ENCODE measurements around the gene LRP1-AS. TPM values are rescaled to one million over a fixed set of nuclear protein-coding genes. Genes with fewer than 3 reads are reported as not detected.

LRP1-AS gene
- total RNA-seq, 2 donors from 2014 or later, result not detected

DNA sequence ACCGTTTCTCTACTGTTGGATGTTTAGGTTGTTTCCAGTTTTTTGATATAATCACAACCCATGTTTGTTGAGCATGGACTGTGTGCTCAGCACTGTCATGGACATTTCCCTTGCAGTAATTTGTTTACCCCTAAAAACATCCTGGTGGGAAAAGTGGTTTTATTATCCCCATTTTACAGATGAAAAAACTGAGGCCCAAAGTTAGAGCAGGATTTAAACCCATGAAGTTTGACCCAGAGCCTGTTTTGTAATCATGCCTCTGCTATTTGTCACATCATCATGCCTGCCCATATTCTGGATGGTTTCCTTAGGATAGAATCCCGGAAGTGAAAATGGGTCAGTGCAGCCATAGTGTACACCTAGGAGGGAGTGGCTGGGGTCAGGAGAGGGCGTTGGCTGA is 17.0 kb upstream of the LRP1-AS start:
- ATAC-seq (replicated peaks in 1 of 2) (no peak), DNase-seq (no peak)
- no peak overlapping the region for H3K4me3 Mint-ChIP-seq
- H3K9me3 Mint-ChIP-seq, result no peaks in the 10 kb centered on the region
- H3K27me3 Mint-ChIP-seq (ENCODE audit: low read depth), result no peaks in the 10 kb centered on the region
- no peak overlapping the region for H3K27ac Mint-ChIP-seq
- H3K36me3 Mint-ChIP-seq (ENCODE audit: insufficient read depth in 2 of 2), result no peaks in the 10 kb centered on the region
- H3K4me1 Mint-ChIP-seq (ENCODE audit: low read depth), result peaks cover 8% of the 10 kb centered on the region

DNA sequence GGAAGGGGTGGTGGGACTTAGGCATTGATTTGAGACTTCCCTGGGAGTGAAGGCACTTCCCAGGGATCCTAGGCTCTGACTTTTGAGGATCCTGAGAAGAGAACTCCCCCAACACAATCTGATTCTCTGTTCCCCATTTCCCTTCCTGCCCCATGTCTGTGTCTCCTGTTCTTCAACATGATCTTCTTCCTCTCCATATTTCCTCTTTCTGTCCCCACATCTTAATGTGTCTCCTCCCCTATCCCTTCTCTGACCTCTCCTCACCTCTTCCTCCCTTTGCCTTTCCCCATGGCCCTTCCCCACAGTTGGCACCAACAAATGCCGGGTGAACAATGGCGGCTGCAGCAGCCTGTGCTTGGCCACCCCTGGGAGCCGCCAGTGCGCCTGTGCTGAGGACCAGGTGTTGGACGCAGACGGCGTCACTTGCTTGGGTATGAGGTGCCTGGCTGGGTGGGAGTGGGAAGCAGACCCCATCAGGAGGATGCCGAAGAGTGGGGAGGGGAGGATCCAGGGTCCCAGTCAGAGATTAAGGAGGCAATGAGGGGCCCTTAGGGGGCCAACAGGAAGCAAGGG is 15.2 kb upstream of the LRP1-AS start:
- ATAC-seq (replicated peaks in 1 of 2), result no peak
- peaks cover 8% of the 10 kb centered on the region for H3K4me1 Mint-ChIP-seq (ENCODE audit: low read depth)

DNA sequence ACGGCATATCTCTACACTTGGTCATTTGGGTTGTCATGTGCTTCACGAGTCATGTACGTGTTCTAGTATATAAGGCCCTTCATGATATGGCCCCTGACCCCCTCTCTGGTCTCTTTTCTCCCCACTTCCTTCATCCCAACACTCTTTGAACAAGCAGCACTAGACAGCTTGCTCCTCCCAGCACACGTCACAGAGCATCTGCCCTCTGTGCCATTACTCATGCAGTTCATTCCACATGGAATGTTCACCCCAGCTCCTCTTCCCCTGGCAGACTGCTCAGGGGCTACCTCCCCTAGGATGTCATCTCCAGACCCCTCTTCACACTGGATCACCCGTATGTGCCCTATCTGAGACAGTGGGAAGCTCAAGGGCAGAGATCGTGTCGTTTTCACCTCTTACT is 14.1 kb upstream of the LRP1-AS start:
- H3K4me3 Mint-ChIP-seq, result no peak overlapping the region
- ATAC-seq (replicated peaks in 1 of 2), result no peak
- no peaks in the 10 kb centered on the region for H3K9me3 Mint-ChIP-seq
- H3K27ac Mint-ChIP-seq, result no peak overlapping the region
- no peaks in the 10 kb centered on the region for H3K27me3 Mint-ChIP-seq (ENCODE audit: low read depth)
- no peaks in the 10 kb centered on the region for H3K4me1 Mint-ChIP-seq (ENCODE audit: low read depth)
- DNase-seq, result no peak
- no peaks in the 10 kb centered on the region for H3K36me3 Mint-ChIP-seq (ENCODE audit: insufficient read depth in 2 of 2)

More for the DNA sequence above, 15.2 kb upstream of the LRP1-AS start:
- no peak for DNase-seq
- Mint-ChIP-seq H3K9me3 (no peaks in the 10 kb centered on the region), H3K27me3 (ENCODE audit: low read depth) (no peaks in the 10 kb centered on the region), H3K4me3 (no peak overlapping the region), H3K27ac (no peak overlapping the region), H3K36me3 (ENCODE audit: insufficient read depth in 2 of 2) (no peaks in the 10 kb centered on the region)

DNA sequence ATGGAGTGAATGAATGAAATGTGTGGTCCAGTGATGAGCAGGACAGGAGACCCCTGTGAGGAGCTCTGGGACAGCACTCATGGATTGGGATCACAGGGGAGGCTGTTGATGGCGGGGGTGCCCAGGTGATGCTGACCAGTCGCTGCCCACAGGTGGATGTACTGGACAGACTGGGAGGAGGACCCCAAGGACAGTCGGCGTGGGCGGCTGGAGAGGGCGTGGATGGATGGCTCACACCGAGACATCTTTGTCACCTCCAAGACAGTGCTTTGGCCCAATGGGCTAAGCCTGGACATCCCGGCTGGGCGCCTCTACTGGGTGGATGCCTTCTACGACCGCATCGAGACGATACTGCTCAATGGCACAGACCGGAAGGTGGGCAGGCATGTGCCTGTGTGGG is 13.3 kb upstream of the LRP1-AS start:
- no peak for ATAC-seq (replicated peaks in 1 of 2)
- DNase-seq, result no peak
- Mint-ChIP-seq H3K9me3 (no peaks in the 10 kb centered on the region), H3K27me3 (ENCODE audit: low read depth) (no peaks in the 10 kb centered on the region), H3K36me3 (ENCODE audit: insufficient read depth in 2 of 2) (no peaks in the 10 kb centered on the region), H3K4me3 (no peak overlapping the region), H3K27ac (no peak overlapping the region), H3K4me1 (ENCODE audit: low read depth) (no peaks in the 10 kb centered on the region)

DNA sequence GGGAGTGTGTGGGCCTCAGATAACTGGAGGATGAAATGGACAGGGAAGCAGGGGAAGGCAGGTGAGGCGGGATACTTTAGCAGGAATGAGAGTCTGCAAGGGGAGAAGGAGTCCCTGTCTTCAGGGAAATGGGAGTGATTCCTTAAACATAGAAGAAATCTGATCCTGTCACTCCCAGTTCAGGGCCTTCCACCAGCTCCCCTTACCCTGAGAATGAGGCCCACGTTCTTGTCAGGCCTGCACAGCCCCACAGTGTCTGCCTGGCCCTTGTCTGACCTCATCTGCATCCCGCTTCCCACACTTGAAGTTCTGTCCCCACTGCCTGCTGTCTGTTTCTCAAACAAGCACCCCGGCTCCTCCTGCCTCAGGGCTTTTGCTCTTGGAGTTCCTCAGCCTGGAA is 12.6 kb upstream of the LRP1-AS start:
- no peak overlapping the region for H3K4me3 Mint-ChIP-seq
- H3K9me3 Mint-ChIP-seq, result no peaks in the 10 kb centered on the region
- no peak for DNase-seq
- H3K36me3 Mint-ChIP-seq (ENCODE audit: insufficient read depth in 2 of 2), result no peaks in the 10 kb centered on the region
- H3K4me1 Mint-ChIP-seq (ENCODE audit: low read depth), result no peaks in the 10 kb centered on the region
- H3K27ac Mint-ChIP-seq, result no peak overlapping the region
- H3K27me3 Mint-ChIP-seq (ENCODE audit: low read depth), result no peaks in the 10 kb centered on the region
- no peak for ATAC-seq (replicated peaks in 1 of 2)

DNA sequence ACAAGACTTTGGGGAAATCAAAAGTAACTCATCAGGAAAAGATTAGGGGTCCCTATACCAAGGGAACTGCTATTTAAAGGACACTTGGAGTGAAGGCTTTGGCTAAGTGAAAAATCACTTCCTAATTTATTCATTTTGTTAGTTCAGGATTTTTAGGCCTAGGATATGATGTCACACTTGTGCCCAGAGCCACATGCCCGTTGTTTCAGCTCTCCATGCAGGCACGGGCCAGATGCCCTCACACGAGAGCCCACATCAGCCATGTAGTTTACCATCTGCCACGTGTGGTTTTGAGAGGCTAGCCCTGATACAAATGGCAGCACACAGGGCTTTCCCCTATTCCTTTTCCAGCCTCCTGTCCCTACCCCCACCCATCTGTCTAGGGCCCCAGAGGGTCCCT is 11.9 kb upstream of the LRP1-AS start:
- Mint-ChIP-seq H3K27me3 (ENCODE audit: low read depth) (no peaks in the 10 kb centered on the region), H3K4me3 (no peak overlapping the region), H3K27ac (no peak overlapping the region), H3K4me1 (ENCODE audit: low read depth) (no peaks in the 10 kb centered on the region), H3K36me3 (ENCODE audit: insufficient read depth in 2 of 2) (no peaks in the 10 kb centered on the region), H3K9me3 (no peaks in the 10 kb centered on the region)
- ATAC-seq (replicated peaks in 1 of 2) (no peak), DNase-seq (no peak)

DNA sequence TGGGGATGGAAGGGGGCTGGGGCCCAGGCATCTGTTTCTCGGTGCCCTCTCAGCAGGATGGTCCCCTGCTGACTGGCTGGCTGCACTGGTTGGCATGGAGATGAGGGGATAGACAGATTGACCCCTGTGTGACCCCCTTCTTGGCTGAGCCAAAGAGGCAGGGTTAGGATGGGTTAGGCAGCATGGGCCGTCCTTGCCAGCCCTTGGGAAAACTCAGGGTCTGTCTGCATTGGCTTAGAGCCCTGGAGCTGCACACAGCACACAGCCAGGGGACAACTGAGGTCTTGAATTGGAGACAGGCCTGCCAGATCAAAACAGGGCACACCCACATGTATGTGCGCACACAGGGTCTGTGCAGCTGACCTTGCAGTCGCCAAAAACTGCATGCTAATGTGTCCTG is 11.2 kb upstream of the LRP1-AS start:
- DNase-seq (no peak), ATAC-seq (replicated peaks in 1 of 2) (no peak)
- H3K27me3 Mint-ChIP-seq (ENCODE audit: low read depth), result no peaks in the 10 kb centered on the region
- no peak overlapping the region for H3K4me3 Mint-ChIP-seq
- no peaks in the 10 kb centered on the region for H3K36me3 Mint-ChIP-seq (ENCODE audit: insufficient read depth in 2 of 2)
- no peaks in the 10 kb centered on the region for H3K9me3 Mint-ChIP-seq
- no peaks in the 10 kb centered on the region for H3K4me1 Mint-ChIP-seq (ENCODE audit: low read depth)
- H3K27ac Mint-ChIP-seq, result no peak overlapping the region

DNA sequence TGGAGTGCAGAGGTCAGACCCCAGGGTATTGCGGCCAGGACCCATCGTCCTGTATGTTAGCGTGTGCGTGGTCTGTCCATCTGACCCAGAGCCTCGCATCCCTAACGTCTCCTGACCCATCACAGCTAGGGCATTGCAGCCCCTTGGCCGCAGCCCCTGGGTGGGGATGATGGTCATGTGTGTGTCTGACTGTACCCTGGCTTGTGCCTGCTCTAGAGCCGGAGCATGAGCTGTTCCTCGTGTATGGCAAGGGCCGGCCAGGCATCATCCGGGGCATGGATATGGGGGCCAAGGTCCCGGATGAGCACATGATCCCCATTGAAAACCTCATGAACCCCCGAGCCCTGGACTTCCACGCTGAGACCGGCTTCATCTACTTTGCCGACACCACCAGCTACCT is 10.8 kb upstream of the LRP1-AS start:
- Mint-ChIP-seq H3K4me1 (ENCODE audit: low read depth) (no peaks in the 10 kb centered on the region), H3K27me3 (ENCODE audit: low read depth) (no peaks in the 10 kb centered on the region), H3K4me3 (no peak overlapping the region), H3K27ac (no peak overlapping the region), H3K9me3 (no peaks in the 10 kb centered on the region), H3K36me3 (ENCODE audit: insufficient read depth in 2 of 2) (no peaks in the 10 kb centered on the region)
- no peak for ATAC-seq (replicated peaks in 1 of 2)
- no peak for DNase-seq

DNA sequence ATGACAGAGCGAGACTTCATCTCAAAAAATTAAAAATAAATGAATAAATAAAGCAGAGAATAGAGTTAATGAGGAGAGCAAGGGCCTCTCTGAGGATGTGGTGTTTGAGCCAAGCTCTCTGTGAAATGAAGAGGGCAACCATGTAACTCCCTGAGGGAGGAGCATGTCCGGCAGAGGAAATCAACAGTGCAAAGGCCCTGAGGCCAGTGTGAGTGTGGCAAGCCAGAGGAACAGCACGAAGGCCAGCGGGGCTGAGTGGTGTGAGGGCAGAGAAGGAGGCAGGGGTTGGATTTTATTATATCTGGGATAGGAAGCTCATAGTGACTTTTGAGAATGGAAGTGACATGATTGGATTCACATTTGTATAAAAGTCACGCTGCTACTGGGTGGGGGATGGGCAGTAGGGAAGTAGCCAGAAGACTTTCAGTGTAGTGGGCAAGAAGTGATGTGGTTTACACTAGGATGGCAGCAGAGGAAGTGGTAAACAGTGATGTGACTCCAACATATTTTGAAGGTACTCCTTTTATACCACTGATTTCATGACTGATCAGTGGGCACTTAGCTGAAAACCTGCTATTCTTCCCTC is 10.3 kb upstream of the LRP1-AS start:
- H3K27ac Mint-ChIP-seq, result no peak overlapping the region
- H3K36me3 Mint-ChIP-seq (ENCODE audit: insufficient read depth in 2 of 2), result no peaks in the 10 kb centered on the region
- no peak overlapping the region for H3K4me3 Mint-ChIP-seq
- ATAC-seq (replicated peaks in 1 of 2) (peak in 1 of 2 donors; percentile 41), DNase-seq (no peak)
- no peaks in the 10 kb centered on the region for H3K9me3 Mint-ChIP-seq
- no peaks in the 10 kb centered on the region for H3K4me1 Mint-ChIP-seq (ENCODE audit: low read depth)
- no peaks in the 10 kb centered on the region for H3K27me3 Mint-ChIP-seq (ENCODE audit: low read depth)

DNA sequence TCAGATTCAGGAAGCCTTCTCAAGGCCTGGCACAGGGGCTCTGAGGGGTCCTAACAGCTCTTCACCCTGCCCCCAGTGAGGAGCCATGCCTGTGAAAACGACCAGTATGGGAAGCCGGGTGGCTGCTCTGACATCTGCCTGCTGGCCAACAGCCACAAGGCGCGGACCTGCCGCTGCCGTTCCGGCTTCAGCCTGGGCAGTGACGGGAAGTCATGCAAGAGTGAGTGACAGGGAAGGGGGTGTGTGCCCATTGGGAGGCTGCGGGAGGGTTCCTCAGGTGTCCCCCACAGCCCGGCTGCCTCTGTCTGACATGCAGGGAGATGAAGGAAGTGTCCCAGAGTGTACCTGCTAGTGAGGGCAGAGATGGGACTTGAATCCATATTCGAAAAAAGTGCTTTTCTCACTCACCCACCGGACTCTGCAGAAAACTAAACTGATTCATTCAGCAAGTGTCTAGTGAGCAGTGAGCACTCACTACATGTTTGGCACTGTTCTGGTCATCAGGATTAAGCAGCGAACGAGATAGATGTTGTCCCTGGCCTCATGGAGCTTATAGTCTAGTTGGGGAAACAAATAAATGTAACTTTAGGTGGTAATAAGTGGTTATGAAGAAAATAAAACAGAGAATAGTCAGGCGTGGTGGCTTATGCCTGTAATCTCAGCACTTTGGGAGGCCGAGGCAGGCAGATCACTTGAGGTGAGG is 9.4 kb upstream of the LRP1-AS start:
- no peaks in the 10 kb centered on the region for H3K27me3 Mint-ChIP-seq (ENCODE audit: low read depth)
- DNase-seq, result no peak
- no peaks in the 10 kb centered on the region for H3K4me1 Mint-ChIP-seq (ENCODE audit: low read depth)
- H3K4me3 Mint-ChIP-seq, result no peak overlapping the region
- ATAC-seq (replicated peaks in 1 of 2), result no peak
- H3K36me3 Mint-ChIP-seq (ENCODE audit: insufficient read depth in 2 of 2), result no peaks in the 10 kb centered on the region
- H3K27ac Mint-ChIP-seq, result no peak overlapping the region
- no peaks in the 10 kb centered on the region for H3K9me3 Mint-ChIP-seq

DNA sequence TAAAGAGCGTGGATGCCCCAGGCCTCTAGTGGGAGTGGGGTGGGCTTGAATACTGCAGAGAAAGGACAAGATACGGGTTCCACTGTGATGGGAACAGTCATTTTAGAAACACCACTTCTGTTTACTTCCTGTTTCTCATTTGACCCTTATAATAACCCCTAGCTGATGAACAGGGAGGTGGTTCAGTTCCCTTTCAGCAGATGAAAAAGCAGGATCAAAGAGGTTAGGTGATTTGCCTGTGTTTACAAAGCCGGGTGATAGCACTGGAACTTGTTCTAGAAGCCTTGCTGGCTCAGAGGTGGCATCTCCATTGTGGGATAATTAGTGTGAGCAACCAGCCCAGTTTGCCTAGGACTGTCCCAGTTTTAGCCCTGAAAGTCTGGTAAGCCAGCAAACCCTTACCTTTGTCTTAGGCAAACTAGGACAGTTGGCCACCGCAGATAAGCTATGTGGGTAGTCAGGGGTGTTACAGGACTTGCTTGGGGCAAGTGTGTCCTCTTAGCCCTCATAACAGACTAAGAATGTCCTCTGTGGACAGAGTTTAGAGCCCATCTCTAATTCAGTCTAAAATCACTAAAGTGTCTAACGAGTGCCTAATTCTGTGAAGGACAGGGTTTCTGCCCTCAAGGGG is 7.5 kb upstream of the LRP1-AS start:
- H3K36me3 Mint-ChIP-seq (ENCODE audit: insufficient read depth in 2 of 2), result no peaks in the 10 kb centered on the region
- H3K27me3 Mint-ChIP-seq (ENCODE audit: low read depth), result no peaks in the 10 kb centered on the region
- no peak overlapping the region for H3K27ac Mint-ChIP-seq
- H3K9me3 Mint-ChIP-seq, result no peaks in the 10 kb centered on the region
- no peaks in the 10 kb centered on the region for H3K4me1 Mint-ChIP-seq (ENCODE audit: low read depth)
- no peak for ATAC-seq (replicated peaks in 1 of 2)
- no peak overlapping the region for H3K4me3 Mint-ChIP-seq
- DNase-seq, result no peak

DNA sequence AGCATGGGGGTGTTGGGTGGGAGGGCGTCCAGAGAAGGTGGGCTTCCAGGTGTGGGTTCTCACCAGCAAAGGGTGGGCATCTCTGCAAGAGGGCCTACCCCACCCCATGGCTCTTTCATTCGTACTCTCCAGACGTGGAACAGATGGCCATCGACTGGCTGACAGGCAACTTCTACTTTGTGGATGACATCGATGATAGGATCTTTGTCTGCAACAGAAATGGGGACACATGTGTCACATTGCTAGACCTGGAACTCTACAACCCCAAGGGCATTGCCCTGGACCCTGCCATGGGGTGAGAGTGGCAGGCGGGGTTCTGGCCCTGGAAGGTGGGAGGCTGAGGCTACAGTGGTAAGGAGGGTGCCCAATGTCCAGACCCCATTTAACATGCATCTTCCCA is 6.7 kb upstream of the LRP1-AS start:
- DNase-seq (no peak), ATAC-seq (replicated peaks in 1 of 2) (no peak)
- H3K4me1 Mint-ChIP-seq (ENCODE audit: low read depth), result no peaks in the 10 kb centered on the region
- no peaks in the 10 kb centered on the region for H3K36me3 Mint-ChIP-seq (ENCODE audit: insufficient read depth in 2 of 2)
- no peaks in the 10 kb centered on the region for H3K27me3 Mint-ChIP-seq (ENCODE audit: low read depth)
- H3K4me3 Mint-ChIP-seq, result no peak overlapping the region
- no peak overlapping the region for H3K27ac Mint-ChIP-seq
- H3K9me3 Mint-ChIP-seq, result no peaks in the 10 kb centered on the region

DNA sequence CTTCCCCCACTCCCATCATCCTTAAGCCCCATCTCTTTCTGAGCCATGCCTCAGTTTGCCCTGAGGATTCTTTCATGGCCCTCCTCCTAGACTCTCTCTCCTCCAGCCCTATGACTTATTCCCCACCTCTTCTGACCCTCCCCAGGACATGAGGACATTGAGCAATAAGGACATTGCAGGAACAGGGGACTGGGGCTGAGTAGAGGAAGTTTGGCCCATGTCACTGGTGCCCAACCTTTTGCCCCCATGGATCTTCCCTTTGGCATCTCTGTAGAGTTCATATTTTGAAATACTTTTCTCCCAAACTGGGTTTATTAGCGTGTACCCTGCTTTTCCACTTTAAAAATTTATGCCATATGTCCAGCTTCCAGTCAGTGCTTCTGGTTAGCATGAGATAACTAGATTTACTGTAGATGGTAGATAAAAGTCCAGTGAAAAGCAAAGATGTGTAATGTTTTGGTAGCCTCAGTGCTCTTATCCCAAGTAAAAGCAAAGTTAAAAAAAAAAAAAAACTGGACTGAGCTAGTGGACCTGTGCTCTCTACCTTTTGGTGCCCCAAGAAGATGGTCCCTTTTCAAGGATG is 6.1 kb upstream of the LRP1-AS start:
- H3K9me3 Mint-ChIP-seq, result no peaks in the 10 kb centered on the region
- H3K27ac Mint-ChIP-seq, result no peak overlapping the region
- H3K4me3 Mint-ChIP-seq, result no peak overlapping the region
- no peak for ATAC-seq (replicated peaks in 1 of 2)
- no peaks in the 10 kb centered on the region for H3K27me3 Mint-ChIP-seq (ENCODE audit: low read depth)
- DNase-seq, result no peak
- H3K4me1 Mint-ChIP-seq (ENCODE audit: low read depth), result no peaks in the 10 kb centered on the region
- no peaks in the 10 kb centered on the region for H3K36me3 Mint-ChIP-seq (ENCODE audit: insufficient read depth in 2 of 2)

All from activated T-cell treated with anti-CD3 and anti-CD28 coated beads, Interleukin-2, amount 50 U/mL, for 72 hours (primary cell).